D721Med (cell line): ENCODE data around the gene ARL4D.
"Not testable (repeated sequence)": the region's sequence is repeated elsewhere in the genome, so short reads cannot be mapped to it uniquely, and the experiment has no call there.

Experiments used
- DNase-seq: peaks from one replicate; pipeline ENCODE4 v3.0.0; 2011; ENCODE audit warnings: low spot score; ENCODE audit not compliant: insufficient read length
- FAIRE-seq: peaks from 2 replicates; lab custom pipeline; 2011; peaks lifted over from hg19 to GRCh38; lab: Jason Lieb, UNC
- CTCF ChIP-seq: IDR thresholded peaks from 2 replicates; pipeline ENCODE4 v1.5.1; 2012; ENCODE audit warnings: mild to moderate bottlenecking, control low read depth; ENCODE audit not compliant: insufficient read depth; ENCODE audit errors: missing control alignments

ARL4D gene

GRCh38 chr17:43416998-43417890, 18.5 kb downstream of the ARL4D start:
- FAIRE-seq = no peak
- no peak for DNase-seq
- no peak for TF ChIP-seq CTCF

- TF ChIP-seq CTCF = no peak
- DNase-seq (no peak), FAIRE-seq (no peak)
Measured at GRCh38 chr17:43418441-43419374, 19.9 kb downstream of the ARL4D start.

GRCh38 chr17:43419375-43419882, 20.6 kb downstream of the ARL4D start:
- not testable (repeated sequence) for FAIRE-seq, DNase-seq

GRCh38 chr17:43423777-43424455, 25.1 kb downstream of the ARL4D start:
- TF ChIP-seq CTCF = no peak
- no peak for FAIRE-seq
- no peak for DNase-seq

- FAIRE-seq = no peak
- no peak for TF ChIP-seq CTCF
Measured at GRCh38 chr17:43427362-43428043, 28.7 kb downstream of the ARL4D start.

GRCh38 chr17:43428524-43428923, 29.7 kb downstream of the ARL4D start:
- FAIRE-seq (no peak), DNase-seq (no peak)
- TF ChIP-seq CTCF = peak; percentile 10

More at GRCh38 chr17:43427362-43428043, 28.7 kb downstream of the ARL4D start:
- no peak for DNase-seq
